Measurements from ENCODE around the gene IFT20.

The IFT20 gene

DNA sequence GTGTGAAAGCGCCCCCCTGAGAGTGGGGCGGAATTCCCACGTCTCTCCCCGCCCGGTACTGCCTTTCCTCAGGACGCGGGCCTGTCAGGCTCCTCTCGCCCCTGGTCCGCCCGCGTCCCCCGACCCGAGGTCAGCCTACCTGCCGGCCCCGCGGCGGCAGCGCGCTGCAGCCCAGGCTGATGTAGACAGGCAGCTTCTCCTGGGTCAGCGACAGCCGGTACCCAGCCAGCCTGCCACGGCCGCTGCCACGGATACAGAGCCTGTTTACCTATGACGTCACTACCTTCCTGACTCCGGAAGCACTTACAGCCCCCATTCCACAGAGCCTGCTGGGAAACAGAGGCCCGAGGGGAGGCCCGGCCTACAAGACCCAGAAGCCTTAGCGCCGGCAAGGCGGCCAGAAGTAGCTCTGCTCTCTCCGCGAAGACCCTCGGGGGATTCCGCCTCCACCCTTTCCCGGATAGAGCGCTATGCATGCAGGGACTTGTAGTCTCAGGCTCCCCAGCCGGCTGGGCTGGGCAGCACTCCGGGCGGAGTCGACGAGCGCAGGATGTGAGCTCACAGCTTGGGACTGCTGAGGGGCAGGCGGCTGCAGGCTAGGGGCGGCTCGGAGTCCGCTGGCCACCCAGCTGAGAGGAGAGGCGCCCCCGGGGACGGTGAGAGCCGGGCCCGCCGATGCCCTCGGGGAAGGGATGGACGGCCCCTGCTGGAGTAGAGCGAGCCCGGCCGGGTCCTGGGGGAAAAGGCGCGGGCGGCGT, at the start of gene IFT20, which contains the start of gene TNFAIP1:
Gene IFT20 (minus strand): TSS at position 272 of the 758 bp plus-strand sequence. CDS start 3,487 bp downstream, outside the sequence.
Gene TNFAIP1 (plus strand): TSS at position 561 of the 758 bp plus-strand sequence. CDS start 3,761 bp downstream, outside the sequence.
- peak; percentile 99 for DNase-seq

- peak; percentile 76 for DNase-seq
Measured at GRCh38 chr17:28385037-28385400, 49.7 kb upstream of the IFT20 start.

GRCh38 chr17:28384281-28385036, 49.2 kb upstream of the IFT20 start:
- peak; percentile 91 for DNase-seq

GRCh38 chr17:28381141-28381825, 46.0 kb upstream of the IFT20 start:
- DNase-seq: peak; percentile 79

DNA sequence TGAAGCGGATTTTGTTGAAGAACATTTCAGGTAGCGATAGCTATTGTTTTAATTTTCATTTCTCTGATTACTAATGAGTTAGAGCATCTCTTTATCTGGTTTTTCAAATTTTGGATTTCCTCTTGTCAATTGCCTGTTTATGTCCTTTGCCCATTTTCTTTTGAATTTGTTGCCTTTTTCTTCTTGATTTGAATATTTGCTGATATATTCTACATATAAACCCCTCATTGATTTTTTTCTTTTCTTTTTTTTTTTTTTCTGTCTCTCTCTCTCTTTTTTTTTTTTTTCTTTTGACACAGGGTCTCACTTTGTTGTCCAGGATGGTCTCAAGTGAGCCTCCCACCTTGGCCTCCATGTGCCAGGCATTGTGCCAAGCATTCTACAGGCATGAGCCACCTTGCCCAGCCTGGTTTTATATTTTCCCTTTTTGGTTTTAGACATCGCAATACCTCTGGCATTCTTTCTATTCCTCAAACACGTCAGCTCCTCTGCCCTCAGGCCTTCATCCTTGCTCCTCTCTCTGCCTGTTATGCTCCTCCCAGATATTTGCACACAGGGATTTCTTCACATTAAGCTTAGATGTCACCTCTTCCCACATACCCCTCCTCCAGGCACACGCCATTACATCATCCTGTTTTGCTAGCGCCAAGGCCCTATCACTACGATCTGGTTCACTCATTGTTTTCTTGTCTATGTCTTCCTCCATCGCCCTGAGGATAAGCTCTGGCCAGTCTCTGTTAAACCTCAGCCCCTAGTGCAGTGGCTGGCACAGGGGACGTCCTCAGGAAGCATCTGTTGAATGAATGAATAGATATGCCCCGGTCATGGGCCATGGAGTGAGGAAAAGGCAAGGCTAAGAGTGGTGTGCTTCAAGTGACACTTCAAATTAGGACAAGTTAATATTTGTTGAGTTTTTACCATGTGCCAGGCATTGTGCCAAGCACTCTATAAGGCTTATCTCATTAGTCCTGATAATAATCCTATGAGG, 44.8 kb upstream of the IFT20 start:
- no peak for DNase-seq

DNA sequence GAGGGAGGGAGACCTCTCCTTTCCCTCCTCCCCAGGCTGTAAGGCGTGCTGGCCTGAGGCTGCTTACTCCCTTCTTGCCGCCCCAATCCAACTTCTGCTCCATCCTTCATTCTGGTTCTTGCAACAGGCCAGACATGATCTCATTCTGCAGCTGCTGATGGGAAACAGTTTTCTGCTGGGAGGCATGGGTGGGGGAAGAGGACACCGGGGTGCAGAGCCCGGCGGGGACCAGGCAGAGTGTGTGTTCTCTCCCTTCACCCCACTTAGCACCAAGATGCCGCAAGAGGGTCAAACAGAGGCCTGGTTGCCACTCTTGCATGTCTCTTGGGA, 37.6 kb upstream of the IFT20 start:
- no peak for DNase-seq

GRCh38 chr17:28372203-28372944, 37.1 kb upstream of the IFT20 start:
- DNase-seq: peak; percentile 60

GRCh38 chr17:28371245-28372202, 36.3 kb upstream of the IFT20 start, which contains the start of gene SARM1:
Gene SARM1 (plus strand): TSS chr17:28371694. CDS start chr17:28372033, 339 bp downstream.
- DNase-seq: peak; percentile 74

GRCh38 chr17:28370744-28371103, 35.5 kb upstream of the IFT20 start:
- DNase-seq: no peak

DNA sequence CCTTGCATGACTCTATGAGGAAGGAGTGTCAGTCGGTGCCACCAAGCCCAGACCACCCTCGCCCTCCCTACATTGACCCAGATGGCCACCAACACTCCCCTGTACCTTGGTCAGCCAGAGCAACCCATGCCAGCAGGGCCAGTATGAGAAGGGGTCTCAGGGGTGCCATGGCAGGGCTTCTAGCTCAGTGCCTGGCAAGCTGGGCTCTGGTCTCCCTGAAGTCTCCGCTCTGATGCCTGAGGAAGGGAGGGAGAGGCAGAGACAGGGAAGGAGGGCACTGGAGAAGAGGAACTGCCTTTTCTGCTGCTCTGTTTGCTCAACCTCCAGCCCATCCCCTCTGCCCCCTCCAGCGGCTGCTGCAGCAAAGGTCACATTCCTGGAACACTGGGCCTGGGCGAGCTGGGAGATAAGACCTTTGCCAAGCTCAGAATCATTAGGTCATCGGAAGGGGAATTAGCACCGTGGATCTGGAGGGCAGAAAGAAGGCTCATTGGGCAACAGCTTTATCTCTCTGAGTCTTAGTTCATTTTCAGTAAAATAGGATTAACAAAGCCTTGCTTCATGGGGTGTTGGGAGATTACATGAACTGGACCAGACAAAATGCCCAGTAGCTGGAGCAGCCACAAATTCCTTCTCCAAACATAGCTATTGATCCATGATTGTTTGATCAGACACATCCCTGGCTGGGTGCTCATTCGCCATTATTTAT, 34.9 kb upstream of the IFT20 start, which contains the start of gene VTN:
Gene VTN (minus strand): TSS at position 273 of the 709 bp plus-strand sequence. CDS start 104 bp downstream, at position 169.
- peak; percentile 54 for DNase-seq

DNA sequence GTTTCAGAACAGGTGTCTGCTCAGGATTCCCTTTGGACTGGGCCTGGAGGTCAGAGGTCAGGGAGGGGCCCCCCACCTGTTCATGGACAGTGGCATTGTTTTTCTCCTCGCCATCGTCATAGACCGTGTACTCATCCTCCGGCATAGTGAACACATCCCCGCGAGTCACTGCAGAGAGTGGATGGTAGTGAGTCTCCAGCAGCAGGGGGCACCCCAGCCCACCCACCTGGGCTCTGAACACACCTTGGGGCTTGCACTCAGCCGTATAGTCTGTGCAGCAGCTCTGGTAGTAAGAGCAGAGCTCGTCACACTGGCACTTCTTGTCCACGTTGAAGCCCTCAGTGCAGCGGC, 34.4 kb upstream of the IFT20 start:
- no peak for DNase-seq

- DNase-seq: no peak
Measured at GRCh38 chr17:28368915-28369683, 33.8 kb upstream of the IFT20 start.

DNA sequence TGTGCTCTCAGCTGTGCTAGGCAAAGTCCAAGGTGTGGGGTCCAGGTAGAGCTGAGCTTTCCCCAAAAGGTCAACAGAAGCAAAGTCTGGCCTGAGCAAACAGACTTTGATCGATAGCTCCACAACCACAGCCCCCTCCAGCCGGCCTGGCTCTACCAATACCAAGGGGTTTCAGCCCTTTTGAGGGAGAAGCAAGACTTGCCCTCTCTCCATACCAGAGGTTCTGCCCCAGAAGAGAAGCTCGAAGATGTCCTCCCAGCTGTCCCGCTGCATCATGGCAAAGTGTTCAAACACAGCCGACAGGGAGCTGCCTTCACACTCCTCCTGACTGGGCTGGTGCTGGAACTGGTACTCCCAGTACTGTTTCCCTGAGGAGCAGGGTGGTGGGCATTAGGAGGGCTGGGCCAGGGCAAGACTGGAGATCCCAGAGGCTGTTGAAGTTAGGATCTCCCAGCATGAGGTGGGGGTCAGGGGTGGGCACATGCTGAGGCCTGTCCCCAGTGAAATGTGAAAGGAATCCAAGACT, 33.1 kb upstream of the IFT20 start:
- no peak for DNase-seq

- no peak for DNase-seq
Measured at GRCh38 chr17:28367641-28368305, 32.5 kb upstream of the IFT20 start.

DNA sequence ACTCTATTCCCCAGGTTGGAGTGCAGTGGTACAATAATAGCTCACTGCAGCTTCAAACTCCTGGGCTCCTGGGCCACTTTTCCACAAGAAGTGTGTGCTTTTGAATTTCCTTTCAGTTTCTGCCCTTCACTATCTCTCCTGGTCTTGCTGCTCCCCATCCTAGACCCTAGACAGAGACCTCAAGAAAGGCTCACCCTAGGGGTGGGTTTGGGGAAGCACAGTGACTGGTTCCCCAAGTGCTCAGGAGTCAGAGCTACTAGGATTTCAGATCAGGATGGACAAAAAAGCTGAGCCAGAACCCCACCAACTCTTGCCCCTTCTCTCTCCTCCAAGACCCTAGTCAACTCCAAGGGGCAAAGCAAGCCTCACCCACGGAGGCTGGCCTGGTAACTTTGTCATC, 31.3 kb upstream of the IFT20 start:
- DNase-seq: no peak

DNA sequence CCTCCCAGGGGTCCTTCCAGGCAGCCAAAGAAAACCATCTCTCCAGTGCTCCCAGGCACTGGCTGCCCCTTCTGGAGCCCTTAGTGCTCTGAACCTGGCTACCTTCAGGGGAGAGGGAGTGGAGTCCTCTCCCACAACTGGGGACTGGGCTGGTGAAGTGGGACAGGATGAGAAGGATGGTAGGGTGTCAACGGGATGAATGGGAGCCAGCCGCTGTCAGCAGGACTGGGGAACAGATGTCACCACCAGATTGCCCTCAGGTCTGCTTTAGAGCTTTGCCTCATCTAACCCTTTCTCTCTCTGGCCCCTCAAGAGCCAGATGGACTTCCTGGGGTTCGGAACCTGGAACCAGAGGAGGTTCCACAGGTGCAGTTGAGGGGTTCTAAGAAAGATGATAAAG, 30.2 kb upstream of the IFT20 start:
- DNase-seq: no peak

GRCh38 chr17:28364665-28365363, 29.5 kb upstream of the IFT20 start, which contains the start of gene SEBOX:
Gene SEBOX (minus strand): TSS chr17:28365199. CDS start chr17:28365151, 48 bp downstream.
- DNase-seq: no peak
